Measurements from ENCODE around the gene ARHGAP5.
A peak's percentile ranks its signal among the peaks of the same experiment; 100 is the strongest.
"Not testable (repeated sequence)": the region's sequence is repeated elsewhere in the genome, so short reads cannot be mapped to it uniquely, and the experiment has no call there.

ARHGAP5 gene

GRCh38 chr14:32110548-32110896 is 33.4 kb downstream of the ARHGAP5 start:
- TF ChIP-seq FOXP2 (optimal IDR thresholded peaks at IDR 0.05; ENCODE audit: control extremely low read depth, extremely low read length, insufficient read depth) (no peak), EZH2 (IDR thresholded peaks at IDR 0.05) (no peak), POLR2AphosphoS5 (IDR thresholded peaks at IDR 0.05; ENCODE audit: borderline replicate concordance, low read depth, low read length) (no peak)
- H3K9ac ChIP-seq (ENCODE audit: insufficient read length), result no peak overlapping the region
- no peak overlapping the region for H3K27ac ChIP-seq
- DNase-seq (ENCODE audit: low read depth, low spot score), result no peak
- no peak overlapping the region for H3K4me3 ChIP-seq
- no peaks in the 10 kb centered on the region for H3K9me3 ChIP-seq (ENCODE audit: low read depth, low read length)
- no peaks in the 10 kb centered on the region for H3K36me3 ChIP-seq (ENCODE audit: insufficient read depth, low read length)

GRCh38 chr14:32121536-32121935 is 44.4 kb downstream of the ARHGAP5 start:
- no peak for DNase-seq (ENCODE audit: low read depth, low spot score)
- no peak overlapping the region for H3K27ac ChIP-seq
- H3K9ac ChIP-seq (ENCODE audit: insufficient read length), result no peak overlapping the region
- no peak for TF ChIP-seq FOXP2 (optimal IDR thresholded peaks at IDR 0.05; ENCODE audit: control extremely low read depth, extremely low read length, insufficient read depth)
- no peak for TF ChIP-seq EZH2 (IDR thresholded peaks at IDR 0.05)
- TF ChIP-seq POLR2AphosphoS5 (IDR thresholded peaks at IDR 0.05; ENCODE audit: borderline replicate concordance, low read depth, low read length), result no peak
- no peak overlapping the region for H3K4me3 ChIP-seq
- no peaks in the 10 kb centered on the region for H3K9me3 ChIP-seq (ENCODE audit: low read depth, low read length)
- H3K36me3 ChIP-seq (ENCODE audit: insufficient read depth, low read length), result peaks cover 5% of the 10 kb centered on the region

GRCh38 chr14:32121948-32122347 is 44.8 kb downstream of the ARHGAP5 start:
- no peak for DNase-seq (ENCODE audit: low read depth, low spot score)
- peaks cover 5% of the 10 kb centered on the region for H3K36me3 ChIP-seq (ENCODE audit: insufficient read depth, low read length)

DNA sequence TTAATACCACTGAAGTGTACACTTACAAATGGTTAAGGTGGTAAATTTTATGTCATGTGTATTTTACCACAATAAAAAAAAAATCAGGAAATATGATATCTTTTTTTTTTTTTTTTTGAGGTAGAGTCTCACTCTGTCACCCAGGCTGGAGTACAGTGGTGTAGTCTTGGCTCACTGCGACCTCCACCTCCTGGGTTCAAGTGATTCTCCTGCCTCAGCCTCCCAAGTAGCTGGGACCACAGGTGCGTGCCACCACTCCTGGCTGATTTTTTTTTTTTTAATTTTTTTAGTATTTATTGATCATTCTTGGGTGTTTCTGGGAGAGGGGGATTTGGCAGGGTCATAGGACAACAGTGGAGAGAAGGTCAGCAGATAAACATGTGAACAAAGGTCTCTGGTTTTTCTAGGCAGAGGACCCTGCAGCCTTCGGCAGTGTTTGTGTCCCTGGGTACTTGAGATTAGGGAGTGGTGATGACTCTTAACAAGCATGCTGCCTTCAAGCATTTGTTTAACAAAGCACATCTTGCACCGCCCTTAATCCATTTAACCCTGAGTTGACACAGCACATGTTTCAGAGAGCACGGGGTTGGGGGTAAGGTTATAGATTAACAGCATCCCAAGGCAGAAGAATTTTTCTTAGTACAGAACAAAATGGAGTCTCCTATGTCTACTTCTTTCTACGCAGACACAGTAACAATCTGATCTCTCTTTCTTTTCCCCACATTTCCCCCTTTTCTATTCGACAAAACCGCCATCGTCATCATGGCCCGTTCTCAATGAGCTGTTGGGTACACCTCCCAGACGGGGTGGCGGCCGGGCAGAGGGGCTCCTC is 50.0 kb downstream of the ARHGAP5 start:
- not testable (repeated sequence) for H3K9me3 ChIP-seq (ENCODE audit: low read depth, low read length); H3K36me3 ChIP-seq (ENCODE audit: insufficient read depth, low read length); H3K4me3 ChIP-seq; H3K27ac ChIP-seq; H3K9ac ChIP-seq (ENCODE audit: insufficient read length); DNase-seq (ENCODE audit: low read depth, low spot score)

More at GRCh38 chr14:32121948-32122347, 44.8 kb downstream of the ARHGAP5 start:
- H3K27ac ChIP-seq, result no peak overlapping the region
- no peak overlapping the region for H3K9ac ChIP-seq (ENCODE audit: insufficient read length)
- no peaks in the 10 kb centered on the region for H3K9me3 ChIP-seq (ENCODE audit: low read depth, low read length)
- TF ChIP-seq FOXP2 (optimal IDR thresholded peaks at IDR 0.05; ENCODE audit: control extremely low read depth, extremely low read length, insufficient read depth), result no peak
- H3K4me3 ChIP-seq, result no peak overlapping the region

DNA sequence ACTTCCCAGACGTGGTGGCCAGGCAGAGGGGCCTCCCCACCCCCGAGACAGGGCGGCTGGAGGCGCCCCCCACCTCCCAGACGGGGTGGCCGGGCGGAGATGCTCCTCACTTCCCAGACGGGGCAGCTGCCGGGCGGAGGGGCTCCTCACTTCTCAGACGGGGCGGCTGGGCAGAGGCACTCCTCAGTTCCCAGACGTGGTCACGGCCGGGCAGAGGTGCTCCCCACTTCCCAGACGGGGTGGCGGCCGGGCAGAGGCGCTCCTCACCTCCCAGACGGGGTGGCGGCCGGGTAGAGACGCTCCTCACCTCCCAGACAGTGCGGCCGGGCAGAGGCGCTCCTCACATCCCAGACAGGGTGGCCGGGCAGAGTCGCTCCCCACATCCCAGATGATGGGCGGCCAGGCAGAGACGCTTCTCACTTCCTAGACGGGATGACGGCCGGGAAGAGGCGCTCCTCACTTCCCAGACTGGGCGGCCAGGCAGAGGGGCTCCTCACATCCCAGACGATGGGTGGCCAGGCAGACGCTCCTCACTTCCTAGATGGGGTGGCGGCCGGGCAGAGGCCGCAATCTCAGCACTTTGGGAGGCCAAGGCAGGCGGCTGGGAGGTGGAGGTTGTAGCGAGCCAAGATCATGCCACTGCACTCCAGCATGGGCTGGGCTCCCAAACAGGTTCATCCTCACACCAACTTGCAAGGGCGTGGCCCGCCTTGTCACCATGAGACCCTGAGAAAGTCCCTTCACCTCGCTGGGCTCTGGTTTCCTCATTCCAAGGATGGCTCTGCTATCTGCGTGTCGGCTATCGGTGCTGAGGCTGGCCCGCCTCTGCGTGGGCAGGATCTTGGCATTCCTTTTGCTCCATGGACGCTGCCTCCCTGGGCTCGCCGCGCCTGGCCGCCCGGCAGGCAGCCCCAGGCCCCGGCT is 50.9 kb downstream of the ARHGAP5 start:
- H3K27ac ChIP-seq; DNase-seq (ENCODE audit: low read depth, low spot score); H3K4me3 ChIP-seq; H3K9me3 ChIP-seq (ENCODE audit: low read depth, low read length); H3K36me3 ChIP-seq (ENCODE audit: insufficient read depth, low read length); H3K9ac ChIP-seq (ENCODE audit: insufficient read length): not testable (repeated sequence)

DNA sequence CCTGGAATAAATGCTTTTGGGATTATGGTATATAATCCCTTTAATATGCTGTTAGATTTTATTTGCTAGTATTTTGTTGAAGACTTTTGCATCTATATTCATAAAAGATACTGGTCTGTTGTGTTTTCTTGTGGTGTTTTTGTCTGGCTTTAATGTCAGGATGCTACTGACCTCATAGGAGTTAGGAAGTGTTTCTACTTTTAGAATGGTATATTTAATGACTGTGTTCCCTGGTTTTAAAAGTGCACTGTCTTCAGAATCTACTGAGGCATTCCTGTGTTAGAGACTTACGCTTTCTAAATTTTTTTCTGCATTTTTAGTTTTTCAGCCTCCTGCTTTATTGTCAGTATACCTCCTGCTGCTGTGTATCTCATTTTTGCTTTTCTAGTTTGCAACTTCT is 51.6 kb downstream of the ARHGAP5 start:
- no peak overlapping the region for H3K9ac ChIP-seq (ENCODE audit: insufficient read length)
- H3K27ac ChIP-seq, result 0 out of 2 replicates have a peak overlapping the region, but pooled peaks have one; percentile 52
- no peak for TF ChIP-seq EZH2 (IDR thresholded peaks at IDR 0.05)
- TF ChIP-seq FOXP2 (optimal IDR thresholded peaks at IDR 0.05; ENCODE audit: control extremely low read depth, extremely low read length, insufficient read depth), result no peak
- no peak for TF ChIP-seq POLR2AphosphoS5 (IDR thresholded peaks at IDR 0.05; ENCODE audit: borderline replicate concordance, low read depth, low read length)
- H3K4me3 ChIP-seq, result no peak overlapping the region
- no peak for DNase-seq (ENCODE audit: low read depth, low spot score)
- H3K9me3 ChIP-seq (ENCODE audit: low read depth, low read length), result no peaks in the 10 kb centered on the region
- no peaks in the 10 kb centered on the region; the same call in 1 of the 2 replicates for H3K36me3 ChIP-seq (ENCODE audit: insufficient read depth, low read length)

DNA sequence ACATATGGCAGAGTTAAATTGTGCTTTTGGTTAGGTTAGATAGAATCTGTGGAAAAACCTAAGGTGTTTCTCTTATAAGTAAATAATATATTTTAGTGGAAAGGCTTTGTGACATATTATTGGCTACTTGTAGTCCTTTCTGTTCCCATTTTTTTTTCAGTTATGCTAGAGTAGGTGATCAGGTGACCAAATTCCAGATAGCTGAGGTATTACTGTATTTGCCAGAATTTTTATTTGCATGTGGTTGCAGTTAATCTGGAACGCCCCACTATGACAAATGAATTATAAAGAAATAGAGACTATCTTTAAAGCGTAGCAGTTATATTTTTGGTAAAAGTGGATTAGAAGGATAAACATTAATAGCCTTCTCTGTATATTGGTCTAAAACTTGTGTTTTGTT is 52.0 kb downstream of the ARHGAP5 start:
- Histone ChIP-seq H3K9ac (ENCODE audit: insufficient read length) (no peak overlapping the region), H3K4me3 (no peak overlapping the region), H3K27ac (0 out of 2 replicates have a peak overlapping the region, but pooled peaks have one; percentile 52), H3K9me3 (ENCODE audit: low read depth, low read length) (no peaks in the 10 kb centered on the region), H3K36me3 (ENCODE audit: insufficient read depth, low read length) (no peaks in the 10 kb centered on the region; the same call in 1 of the 2 replicates)
- DNase-seq (ENCODE audit: low read depth, low spot score), result no peak
- TF ChIP-seq FOXP2 (optimal IDR thresholded peaks at IDR 0.05; ENCODE audit: control extremely low read depth, extremely low read length, insufficient read depth) (no peak), EZH2 (IDR thresholded peaks at IDR 0.05) (no peak), POLR2AphosphoS5 (IDR thresholded peaks at IDR 0.05; ENCODE audit: borderline replicate concordance, low read depth, low read length) (no peak)

GRCh38 chr14:32131689-32132088 is 54.6 kb downstream of the ARHGAP5 start:
- not testable (repeated sequence) for H3K4me3 ChIP-seq; H3K36me3 ChIP-seq (ENCODE audit: insufficient read depth, low read length); H3K9me3 ChIP-seq (ENCODE audit: low read depth, low read length); DNase-seq (ENCODE audit: low read depth, low spot score); H3K27ac ChIP-seq; H3K9ac ChIP-seq (ENCODE audit: insufficient read length)
